CD4-positive, alpha-beta memory T cell (primary cell): ENCODE results near the gene PCLO. TPM values are rescaled to one million over a fixed set of nuclear protein-coding genes. Genes with fewer than 3 reads are reported as not detected.

Experiments
- CTCF ChIA-PET: fragments of 350-600 bp; sonication (Branson Sonifier 250); formaldehyde crosslinking; loops from one replicate; lab custom pipeline; 2021; ENCODE audit warnings: inconsistent platforms; ENCODE audit not compliant: partially characterized antibody; lab: Charles Lee
- POLR2A ChIA-PET: fragments of 350-600 bp; sonication (Branson Sonifier 250); formaldehyde crosslinking; loops from one replicate; lab custom pipeline; 2021; ENCODE audit not compliant: partially characterized antibody; lab: Charles Lee
- DNase-seq, 5 donors: peaks; one replicate each; pipeline versions ENCODE4 v3.0.0 to v3.0.0-alpha.2; 2020 to 2022; ENCODE audit warnings: mixed read lengths in 1 of 5
- H3K27ac ChIP-seq: one replicate; pipeline ENCODE4 v1.7.0; 2013; ENCODE audit warnings: low read depth, low read length
- H3K27me3 ChIP-seq: 2 replicates; pipeline ENCODE4 v1.7.0; 2013; ENCODE audit warnings: mild to moderate bottlenecking, low read length, moderate library complexity; ENCODE audit not compliant: insufficient read depth
- H3K36me3 ChIP-seq: 2 replicates; pipeline ENCODE4 v1.7.0; 2013; ENCODE audit warnings: mild to moderate bottlenecking, low read length, moderate library complexity; ENCODE audit not compliant: insufficient read depth
- H3K4me1 ChIP-seq: 2 replicates; pipeline ENCODE4 v1.7.0; 2013; ENCODE audit warnings: mild to moderate bottlenecking, low read length, moderate library complexity; ENCODE audit not compliant: insufficient read depth
- H3K4me3 ChIP-seq, 2 donors: one replicate each; pipeline ENCODE4 v1.7.0; 2013; ENCODE audit warnings: low read length in 2 of 2, mild to moderate bottlenecking in 1 of 2
- H3K9me3 ChIP-seq, 2 donors: one replicate each; pipeline ENCODE4 v1.7.0; 2013; ENCODE audit warnings: low read length in 2 of 2, control low read depth in 1 of 2; ENCODE audit not compliant: control insufficient read depth in 1 of 2
- H3K27ac Mint-ChIP-seq, 7 donors: one replicate each; pipeline ENCODE4 v1.8.0; 2020 to 2021; ENCODE audit warnings: mixed read lengths in 7 of 7, mild to moderate bottlenecking in 6 of 7, inconsistent platforms in 3 of 7, moderate library complexity in 3 of 7
- H3K27me3 Mint-ChIP-seq, 2 donors: one replicate each; pipeline ENCODE4 v1.8.0; 2020 to 2021; ENCODE audit warnings: mixed read lengths in 2 of 2
- H3K36me3 Mint-ChIP-seq, 2 donors: one replicate each; pipeline ENCODE4 v1.8.0; 2020 to 2021; ENCODE audit warnings: mixed read lengths in 2 of 2, inconsistent platforms in 1 of 2, mild to moderate bottlenecking in 1 of 2
- H3K4me1 Mint-ChIP-seq, 4 donors: one replicate each; pipeline ENCODE4 v1.8.0; 2020 to 2021; ENCODE audit warnings: mixed read lengths in 4 of 4, mild to moderate bottlenecking in 1 of 4
- H3K4me3 Mint-ChIP-seq, 8 donors: one replicate each; pipeline ENCODE4 v1.8.0; 2020 to 2021; ENCODE audit warnings: mixed read lengths in 8 of 8, mild to moderate bottlenecking in 7 of 8, moderate library complexity in 6 of 8, inconsistent platforms in 3 of 8
- H3K9me3 Mint-ChIP-seq, 8 donors: one replicate each; pipeline ENCODE4 v1.8.0; 2020 to 2021; ENCODE audit warnings: mixed read lengths in 8 of 8, mild to moderate bottlenecking in 5 of 8, inconsistent platforms in 3 of 8, moderate library complexity in 1 of 8
- intact Hi-C: fragments of 100-400 bp; cut with micrococcal nuclease; formaldehyde crosslinking; loops from one replicate; pipeline ENCODE4 v1.15.1; 2023
- polyA plus RNA-seq, 2 donors: library from polyadenylated mRNA; unstranded; fragments of 300-500 nt; fragmentation: Illumina TruSeq; gene quantifications; one replicate each; pipeline ENCODE4 v1.2.3, GENCODE V29; 2021
- total RNA-seq, 2 experiments: library from RNA; stranded (reverse); gene quantifications; one replicate each; pipeline ENCODE4 v1.2.3, GENCODE V29; 2021

Gene PCLO
- total and polyA plus RNA-seq, 4 experiments from 2014 or later: 0.03 TPM; not detected in 3

- no peaks in the 10 kb centered on the region for H3K4me1 Mint-ChIP-seq
- H3K27ac Mint-ChIP-seq: no peak overlapping the region
- POLR2A ChIA-PET: no interaction called here
Observed at GRCh38 chr7:83020161-83020560, 142.5 kb downstream of the PCLO start.

GRCh38 chr7:83015916-83016315 is 146.8 kb downstream of the PCLO start:
- intact Hi-C loops: no loop called here
- H3K4me1 Mint-ChIP-seq: no peaks in the 10 kb centered on the region
- no peak overlapping the region for H3K4me3 Mint-ChIP-seq
- Histone ChIP-seq H3K4me3 (no peak overlapping the region), H3K27ac (no peak overlapping the region), H3K27me3 (no peaks in the 10 kb centered on the region), H3K36me3 (no peaks in the 10 kb centered on the region), H3K9me3 (no peaks in the 10 kb centered on the region), H3K4me1 (no peaks in the 10 kb centered on the region)
- ChIA-PET CTCF (no interaction called here), POLR2A (no interaction called here)
- H3K36me3 Mint-ChIP-seq: no peaks in the 10 kb centered on the region
- no peaks in the 10 kb centered on the region for H3K27me3 Mint-ChIP-seq
- peaks cover 0 to 11% (median 6%) of the 10 kb centered on the region in 8 donors for H3K9me3 Mint-ChIP-seq
- DNase-seq: no peak
- no peak overlapping the region for H3K27ac Mint-ChIP-seq

More at GRCh38 chr7:83020161-83020560, 142.5 kb downstream of the PCLO start:
- H3K36me3 ChIP-seq: no peaks in the 10 kb centered on the region
- Mint-ChIP-seq H3K4me3 (no peak overlapping the region), H3K36me3 (no peaks in the 10 kb centered on the region), H3K9me3 (peaks cover 0 to 20% (median 7%) of the 10 kb centered on the region in 8 donors), H3K27me3 (no peaks in the 10 kb centered on the region)
- CTCF ChIA-PET: no interaction called here
- no peak overlapping the region for H3K4me3 ChIP-seq
- intact Hi-C loops: no loop called here
- H3K4me1 ChIP-seq: no peaks in the 10 kb centered on the region
- no peak for DNase-seq
- no peaks in the 10 kb centered on the region for H3K9me3 ChIP-seq
- H3K27me3 ChIP-seq: no peaks in the 10 kb centered on the region
- no peak overlapping the region for H3K27ac ChIP-seq

- H3K4me3 ChIP-seq: no peak overlapping the region
- intact Hi-C loops: no loop called here
- H3K27ac ChIP-seq: no peak overlapping the region
- POLR2A ChIA-PET: no interaction called here
- no peaks in the 10 kb centered on the region for H3K27me3 Mint-ChIP-seq
- DNase-seq: no peak
- no peaks in the 10 kb centered on the region for H3K36me3 Mint-ChIP-seq
- no peaks in the 10 kb centered on the region for H3K27me3 ChIP-seq
- no peak overlapping the region for H3K27ac Mint-ChIP-seq
- CTCF ChIA-PET: no interaction called here
- peaks cover 0 to 8% (median 3%) of the 10 kb centered on the region in 8 donors for H3K9me3 Mint-ChIP-seq
- H3K4me1 ChIP-seq: no peaks in the 10 kb centered on the region
- no peaks in the 10 kb centered on the region for H3K36me3 ChIP-seq
- H3K9me3 ChIP-seq: no peaks in the 10 kb centered on the region
- no peak overlapping the region for H3K4me3 Mint-ChIP-seq
- no peaks in the 10 kb centered on the region for H3K4me1 Mint-ChIP-seq
Observed at GRCh38 chr7:83014546-83014945, 148.1 kb downstream of the PCLO start.

- intact Hi-C loops: no loop called here
- Mint-ChIP-seq H3K4me3 (no peak overlapping the region), H3K4me1 (no peaks in the 10 kb centered on the region), H3K36me3 (no peaks in the 10 kb centered on the region), H3K27ac (no peak overlapping the region), H3K27me3 (no peaks in the 10 kb centered on the region), H3K9me3 (peaks cover 0 to 4% (median 3%) of the 10 kb centered on the region in 8 donors)
- no peaks in the 10 kb centered on the region for H3K9me3 ChIP-seq
- H3K4me3 ChIP-seq: no peak overlapping the region
- no peak for DNase-seq
- ChIA-PET POLR2A (no interaction called here), CTCF (no interaction called here)
- no peaks in the 10 kb centered on the region for H3K27me3 ChIP-seq
- H3K4me1 ChIP-seq: no peaks in the 10 kb centered on the region
- no peaks in the 10 kb centered on the region for H3K36me3 ChIP-seq
- no peak overlapping the region for H3K27ac ChIP-seq
Observed at GRCh38 chr7:83011954-83012353, 150.7 kb downstream of the PCLO start.

GRCh38 chr7:83005410-83005809 is 157.3 kb downstream of the PCLO start:
- Histone ChIP-seq H3K4me3 (no peak overlapping the region), H3K27me3 (no peaks in the 10 kb centered on the region), H3K36me3 (no peaks in the 10 kb centered on the region), H3K27ac (no peak overlapping the region), H3K9me3 (no peaks in the 10 kb centered on the region), H3K4me1 (no peaks in the 10 kb centered on the region)
- no peak for DNase-seq
- no peak overlapping the region for H3K4me3 Mint-ChIP-seq
- POLR2A ChIA-PET: no interaction called here
- no peaks in the 10 kb centered on the region for H3K36me3 Mint-ChIP-seq
- intact Hi-C loops: no loop called here
- CTCF ChIA-PET: no interaction called here
- no peaks in the 10 kb centered on the region for H3K4me1 Mint-ChIP-seq
- peaks cover 0 to 9% (median 3%) of the 10 kb centered on the region in 8 donors for H3K9me3 Mint-ChIP-seq
- no peak overlapping the region for H3K27ac Mint-ChIP-seq
- no peaks in the 10 kb centered on the region for H3K27me3 Mint-ChIP-seq

- Histone ChIP-seq H3K27ac (no peak overlapping the region), H3K36me3 (no peaks in the 10 kb centered on the region), H3K4me3 (no peak overlapping the region), H3K9me3 (no peaks in the 10 kb centered on the region), H3K27me3 (no peaks in the 10 kb centered on the region), H3K4me1 (no peaks in the 10 kb centered on the region)
- intact Hi-C loops: no loop called here
- no peak overlapping the region for H3K4me3 Mint-ChIP-seq
- DNase-seq: peak in 1 of 5 donors; percentile 36
- no peaks in the 10 kb centered on the region for H3K4me1 Mint-ChIP-seq
- no peak overlapping the region for H3K27ac Mint-ChIP-seq
- ChIA-PET CTCF (no interaction called here), POLR2A (no interaction called here)
- no peaks in the 10 kb centered on the region for H3K27me3 Mint-ChIP-seq
- H3K9me3 Mint-ChIP-seq: peaks cover 0 to 13% (median 6%) of the 10 kb centered on the region in 8 donors
- no peaks in the 10 kb centered on the region for H3K36me3 Mint-ChIP-seq
Observed at GRCh38 chr7:83001362-83002040, 161.2 kb downstream of the PCLO start.

GRCh38 chr7:82998436-82998835 is 164.2 kb downstream of the PCLO start:
- no peak overlapping the region for H3K4me3 Mint-ChIP-seq
- no peak overlapping the region for H3K27ac Mint-ChIP-seq
- Histone ChIP-seq H3K27ac (no peak overlapping the region), H3K27me3 (no peaks in the 10 kb centered on the region), H3K9me3 (no peaks in the 10 kb centered on the region), H3K4me1 (no peaks in the 10 kb centered on the region), H3K36me3 (no peaks in the 10 kb centered on the region), H3K4me3 (no peak overlapping the region)
- ChIA-PET CTCF (no interaction called here), POLR2A (no interaction called here)
- no peaks in the 10 kb centered on the region for H3K36me3 Mint-ChIP-seq
- intact Hi-C loops: no loop called here
- no peak for DNase-seq
- no peaks in the 10 kb centered on the region for H3K27me3 Mint-ChIP-seq
- H3K9me3 Mint-ChIP-seq: peaks cover 2 to 18% (median 7%) of the 10 kb centered on the region in 8 donors
- H3K4me1 Mint-ChIP-seq: no peaks in the 10 kb centered on the region
